HepG2 (cell line): ENCODE results near the gene MAFB. TPM values are rescaled to one million over a fixed set of nuclear protein-coding genes. Genes with fewer than 3 reads are reported as not detected.

Experiments
- SALL2 ChIP-seq: sonication (generic); formaldehyde crosslinking; IDR thresholded peaks from 2 replicates; pipeline ENCODE4 v1.8.1; 2023; ENCODE audit warnings: mild to moderate bottlenecking, missing genetic modification reagents, inconsistent platforms
- ZFP1 ChIP-seq: IDR thresholded peaks from 2 replicates; pipeline ENCODE4 v1.6.1; 2016
- polyA plus RNA-seq, 8 experiments: library from polyadenylated mRNA; depleted of rRNA in 3 of 8; stranded (reverse) in 7 of 8; unstranded in 1 of 8; fragments of >200 nt; fragmentation: Illumina TruSeq in 4 of 8; extraction: Trizol in 4 of 8; gene quantifications; 2 replicates each; pipeline versions ENCODE4 v1.2.1 to v1.2.3, GENCODE V29; 2011 to 2016; ENCODE audit warnings: low read depth in 4 of 8, missing spikeins in 1 of 8, mixed read lengths in 1 of 8; ENCODE audit not compliant: insufficient read depth in 1 of 8
- total RNA-seq, 5 experiments: library from RNA; depleted of rRNA; stranded (reverse); fragments of >200 nt; fragmentation: Illumina TruSeq; extraction: Trizol; gene quantifications; 2 replicates each; pipeline ENCODE4 v1.2.3, GENCODE V29; 2016; ENCODE audit warnings: low read depth in 1 of 5
- TF ChIP-seq, protein P1 (sequence below), 2 experiments: IDR thresholded peaks; 2 replicates each; pipeline ENCODE4 v1.6.1; 2011 to 2012; ENCODE audit warnings: low read length in 2 of 2, borderline replicate concordance in 1 of 2, low read depth in 1 of 2, mild to moderate bottlenecking in 1 of 2, moderate library complexity in 1 of 2
- TF ChIP-seq, protein P2 (sequence below): sonication (generic); formaldehyde crosslinking; IDR thresholded peaks from 2 replicates; pipeline ENCODE4 v1.5.0; 2020; ENCODE audit warnings: mild to moderate bottlenecking, missing genetic modification reagents
- TF ChIP-seq, protein P3 (sequence below): IDR thresholded peaks from 2 replicates; pipeline ENCODE4 v1.6.1; 2016; ENCODE audit warnings: missing compliant biosample characterization, missing genetic modification reagents, borderline replicate concordance

Gene MAFB
- total and polyA plus RNA-seq, 2 of the 13 experiments (the other 11 are each of a cell fraction or from before 2014, with no cell fraction given) = 0.08 to 0.11 TPM

DNA sequence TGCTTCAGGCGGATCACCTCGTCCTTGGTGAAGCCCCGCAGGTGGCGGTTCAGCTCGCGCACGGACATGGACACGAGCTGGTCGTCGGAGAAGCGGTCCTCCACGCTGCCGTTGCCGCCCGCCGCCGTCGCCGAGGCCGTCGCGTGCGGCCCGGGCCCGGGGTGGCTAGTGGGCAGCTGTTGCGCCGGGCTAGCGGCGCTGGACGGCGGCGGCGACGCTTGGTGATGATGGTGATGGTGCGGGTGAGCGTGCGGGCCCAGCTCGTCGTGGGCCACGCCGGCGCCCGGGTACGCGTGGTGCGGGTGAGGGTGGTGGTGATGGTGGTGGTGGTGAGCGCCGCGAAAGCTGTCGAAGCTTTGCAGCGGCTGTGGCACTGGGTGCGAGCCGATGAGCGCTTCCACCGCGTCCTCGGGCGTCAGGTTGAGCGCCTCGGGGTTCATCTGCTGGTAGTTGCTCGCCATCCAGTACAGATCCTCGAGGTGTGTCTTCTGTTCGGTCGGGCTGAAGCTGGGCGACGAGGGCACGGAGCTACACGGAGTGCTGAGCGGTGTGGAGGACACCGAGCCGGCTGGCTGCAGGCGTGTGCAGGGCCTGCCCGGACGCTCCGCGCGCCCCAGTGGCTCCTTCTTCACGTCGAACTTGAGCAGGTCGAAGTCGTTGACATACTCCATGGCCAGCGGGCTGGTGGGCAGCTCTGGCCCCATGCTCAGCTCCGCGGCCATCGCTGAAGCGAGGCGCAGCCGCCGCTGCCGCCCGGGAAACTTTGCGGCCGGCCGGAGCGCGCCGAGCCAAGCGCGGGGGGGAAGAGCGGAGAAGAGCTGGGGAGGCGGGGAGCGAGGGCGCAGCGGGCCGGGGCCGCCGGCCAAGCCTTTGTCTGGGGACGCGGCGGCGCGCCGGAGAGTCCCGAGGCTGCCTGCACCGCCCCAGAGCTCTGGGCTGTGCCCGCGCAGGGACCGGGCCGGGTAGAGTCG is 622 bp downstream of the MAFB start (continued):
- TF ChIP-seq, protein P1, sequence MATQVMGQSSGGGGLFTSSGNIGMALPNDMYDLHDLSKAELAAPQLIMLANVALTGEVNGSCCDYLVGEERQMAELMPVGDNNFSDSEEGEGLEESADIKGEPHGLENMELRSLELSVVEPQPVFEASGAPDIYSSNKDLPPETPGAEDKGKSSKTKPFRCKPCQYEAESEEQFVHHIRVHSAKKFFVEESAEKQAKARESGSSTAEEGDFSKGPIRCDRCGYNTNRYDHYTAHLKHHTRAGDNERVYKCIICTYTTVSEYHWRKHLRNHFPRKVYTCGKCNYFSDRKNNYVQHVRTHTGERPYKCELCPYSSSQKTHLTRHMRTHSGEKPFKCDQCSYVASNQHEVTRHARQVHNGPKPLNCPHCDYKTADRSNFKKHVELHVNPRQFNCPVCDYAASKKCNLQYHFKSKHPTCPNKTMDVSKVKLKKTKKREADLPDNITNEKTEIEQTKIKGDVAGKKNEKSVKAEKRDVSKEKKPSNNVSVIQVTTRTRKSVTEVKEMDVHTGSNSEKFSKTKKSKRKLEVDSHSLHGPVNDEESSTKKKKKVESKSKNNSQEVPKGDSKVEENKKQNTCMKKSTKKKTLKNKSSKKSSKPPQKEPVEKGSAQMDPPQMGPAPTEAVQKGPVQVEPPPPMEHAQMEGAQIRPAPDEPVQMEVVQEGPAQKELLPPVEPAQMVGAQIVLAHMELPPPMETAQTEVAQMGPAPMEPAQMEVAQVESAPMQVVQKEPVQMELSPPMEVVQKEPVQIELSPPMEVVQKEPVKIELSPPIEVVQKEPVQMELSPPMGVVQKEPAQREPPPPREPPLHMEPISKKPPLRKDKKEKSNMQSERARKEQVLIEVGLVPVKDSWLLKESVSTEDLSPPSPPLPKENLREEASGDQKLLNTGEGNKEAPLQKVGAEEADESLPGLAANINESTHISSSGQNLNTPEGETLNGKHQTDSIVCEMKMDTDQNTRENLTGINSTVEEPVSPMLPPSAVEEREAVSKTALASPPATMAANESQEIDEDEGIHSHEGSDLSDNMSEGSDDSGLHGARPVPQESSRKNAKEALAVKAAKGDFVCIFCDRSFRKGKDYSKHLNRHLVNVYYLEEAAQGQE (IDR thresholded peaks at IDR 0.05; ENCODE audit: borderline replicate concordance in 1 of 2, low read depth in 1 of 2, low read length in 2 of 2) = no peak
- TF ChIP-seq SALL2 (CRISPR knock-in tag) (peak; percentile 5; the same call in 1 of the 2 replicates), ZFP1 (CRISPR knock-in tag) (no peak)
- TF ChIP-seq, protein P2, sequence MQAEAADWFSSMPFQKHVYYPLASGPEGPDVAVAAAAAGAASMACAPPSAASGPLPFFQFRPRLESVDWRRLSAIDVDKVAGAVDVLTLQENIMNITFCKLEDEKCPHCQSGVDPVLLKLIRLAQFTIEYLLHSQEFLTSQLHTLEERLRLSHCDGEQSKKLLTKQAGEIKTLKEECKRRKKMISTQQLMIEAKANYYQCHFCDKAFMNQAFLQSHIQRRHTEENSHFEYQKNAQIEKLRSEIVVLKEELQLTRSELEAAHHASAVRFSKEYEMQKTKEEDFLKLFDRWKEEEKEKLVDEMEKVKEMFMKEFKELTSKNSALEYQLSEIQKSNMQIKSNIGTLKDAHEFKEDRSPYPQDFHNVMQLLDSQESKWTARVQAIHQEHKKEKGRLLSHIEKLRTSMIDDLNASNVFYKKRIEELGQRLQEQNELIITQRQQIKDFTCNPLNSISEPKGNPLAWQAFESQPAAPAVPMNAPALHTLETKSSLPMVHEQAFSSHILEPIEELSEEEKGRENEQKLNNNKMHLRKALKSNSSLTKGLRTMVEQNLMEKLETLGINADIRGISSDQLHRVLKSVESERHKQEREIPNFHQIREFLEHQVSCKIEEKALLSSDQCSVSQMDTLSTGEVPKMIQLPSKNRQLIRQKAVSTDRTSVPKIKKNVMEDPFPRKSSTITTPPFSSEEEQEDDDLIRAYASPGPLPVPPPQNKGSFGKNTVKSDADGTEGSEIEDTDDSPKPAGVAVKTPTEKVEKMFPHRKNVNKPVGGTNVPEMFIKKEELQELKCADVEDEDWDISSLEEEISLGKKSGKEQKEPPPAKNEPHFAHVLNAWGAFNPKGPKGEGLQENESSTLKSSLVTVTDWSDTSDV (CRISPR knock-in tag) = no peak
- TF ChIP-seq, protein P3, sequence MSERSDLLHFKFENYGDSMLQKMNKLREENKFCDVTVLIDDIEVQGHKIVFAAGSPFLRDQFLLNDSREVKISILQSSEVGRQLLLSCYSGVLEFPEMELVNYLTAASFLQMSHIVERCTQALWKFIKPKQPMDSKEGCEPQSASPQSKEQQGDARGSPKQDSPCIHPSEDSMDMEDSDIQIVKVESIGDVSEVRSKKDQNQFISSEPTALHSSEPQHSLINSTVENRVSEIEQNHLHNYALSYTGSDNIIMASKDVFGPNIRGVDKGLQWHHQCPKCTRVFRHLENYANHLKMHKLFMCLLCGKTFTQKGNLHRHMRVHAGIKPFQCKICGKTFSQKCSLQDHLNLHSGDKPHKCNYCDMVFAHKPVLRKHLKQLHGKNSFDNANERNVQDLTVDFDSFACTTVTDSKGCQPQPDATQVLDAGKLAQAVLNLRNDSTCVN = no peak
